ENCODE results near the gene LHX5.

GRCh38 chr12:113456199-113456598, 15.5 kb downstream of the LHX5 start:
- no peak for TF ChIP-seq CTCF (IDR thresholded peaks at IDR 0.05)
- no peak for TF ChIP-seq POLR2A (IDR thresholded peaks at IDR 0.05)

All from tibial nerve (tissue), 3 donors.